Neural cell (in vitro differentiated cells): Measurements from ENCODE around the gene TMEM134. TPM values are rescaled to one million over a fixed set of nuclear protein-coding genes. Genes with fewer than 3 reads are reported as not detected.

Experiments used
- H2AFZ ChIP-seq: fragments of 200-600, 300-800 bp; sonication (generic), shearing (Covaris generic); 2 replicates; pipeline ENCODE4 v1.6.0; 2014; ENCODE audit warnings: low read depth, mild to moderate bottlenecking, antibody characterized with exemption, low read length, moderate library complexity
- H3F3A ChIP-seq: fragments of 200-600 bp; shearing (Covaris generic); 2 replicates; pipeline ENCODE4 v1.6.1; 2016; ENCODE audit warnings: mild to moderate bottlenecking, moderate library complexity, mixed read lengths, antibody characterized with exemption, low read length; ENCODE audit not compliant: insufficient read depth, poor library complexity, severe bottlenecking
- H3K27ac ChIP-seq: fragments of 200-600, 300-800 bp; sonication (generic), shearing (Covaris generic); 2 replicates; pipeline ENCODE4 v1.5.1; 2014; ENCODE audit warnings: mild to moderate bottlenecking, low read length, moderate library complexity
- H3K27me3 ChIP-seq: fragments of 300-800, 200-600 bp; sonication (generic), shearing (Covaris generic); 2 replicates; pipeline ENCODE4 v1.6.0; 2014; ENCODE audit warnings: mild to moderate bottlenecking, low read depth, low read length, moderate library complexity; ENCODE audit not compliant: insufficient read depth
- H3K36me3 ChIP-seq: fragments of 300-800, 200-600 bp; sonication (generic), shearing (Covaris generic); 2 replicates; pipeline ENCODE4 v1.5.1; 2014; ENCODE audit warnings: mild to moderate bottlenecking, antibody characterized with exemption, low read length, moderate library complexity; ENCODE audit not compliant: insufficient read depth
- H3K4me2 ChIP-seq: fragments of 300-800, 200-600 bp; sonication (generic), shearing (Covaris generic); 2 replicates; pipeline ENCODE4 v1.6.0; 2014; ENCODE audit warnings: mild to moderate bottlenecking, low read length
- H3K4me3 ChIP-seq: fragments of 300-800, 200-600 bp; sonication (generic), shearing (Covaris generic); 2 replicates; pipeline ENCODE4 v1.5.1; 2014; ENCODE audit warnings: mild to moderate bottlenecking, low read length, moderate library complexity
- H3K79me2 ChIP-seq: fragments of 200-600 bp; shearing (Covaris generic); replicated peaks from 2 replicates; pipeline ENCODE4 v1.6.0; 2014; ENCODE audit warnings: mild to moderate bottlenecking, low read length, moderate library complexity; ENCODE audit not compliant: insufficient read depth
- H3K9ac ChIP-seq: fragments of 300-800, 200-600 bp; sonication (generic), shearing (Covaris generic); 2 replicates; pipeline ENCODE4 v1.6.1; 2016; ENCODE audit warnings: mild to moderate bottlenecking, low read length, mixed read lengths
- H3K9me2 ChIP-seq: fragments of 200-600 bp; shearing (Covaris generic); 2 replicates; pipeline ENCODE4 v1.6.1; 2016; ENCODE audit warnings: mild to moderate bottlenecking, low read length, mixed read lengths; ENCODE audit not compliant: insufficient read depth
- H3K9me3 ChIP-seq: fragments of 200-600, 300-800 bp; sonication (generic), shearing (Covaris generic); 2 replicates; pipeline ENCODE4 v1.6.1; 2016; ENCODE audit warnings: mild to moderate bottlenecking, mixed run types, low read length, moderate library complexity, mixed read lengths
- H4K20me1 ChIP-seq: fragments of 200-600 bp; shearing (Covaris generic); 2 replicates; pipeline ENCODE4 v1.6.1; 2016; ENCODE audit warnings: mild to moderate bottlenecking, mixed run types; ENCODE audit not compliant: insufficient read depth
- CTCF ChIP-seq: fragments of 450-650 bp; IDR thresholded peaks from 2 replicates; pipeline ENCODE4 v1.5.1; 2014; ENCODE audit warnings: antibody characterized with exemption, mild to moderate bottlenecking, moderate library complexity; ENCODE audit not compliant: poor library complexity, severe bottlenecking
- EP300 ChIP-seq: fragments of 450-650 bp; conservative IDR thresholded peaks from 2 replicates; pipeline ENCODE4 v1.6.1; 2014; ENCODE audit warnings: antibody characterized with exemption, mild to moderate bottlenecking, moderate library complexity; ENCODE audit not compliant: poor library complexity, severe bottlenecking
- EZH2 ChIP-seq: fragments of 200-600, 300-800 bp; shearing (Covaris generic), sonication (generic); IDR thresholded peaks from 2 replicates; pipeline ENCODE4 v1.6.1; 2014; ENCODE audit warnings: antibody characterized with exemption, low read length, borderline replicate concordance, mild to moderate bottlenecking; ENCODE audit not compliant: insufficient read depth, poor library complexity, severe bottlenecking
- MXI1 ChIP-seq: fragments of 450-650 bp; conservative IDR thresholded peaks from 2 replicates; pipeline ENCODE4 v1.6.1; 2014; ENCODE audit warnings: antibody characterized with exemption, mild to moderate bottlenecking; ENCODE audit not compliant: poor library complexity, severe bottlenecking
- POLR2AphosphoS5 ChIP-seq: IDR thresholded peaks from 2 replicates; pipeline ENCODE4 v1.6.1; 2012
- RAD21 ChIP-seq: fragments of 450-650 bp; conservative IDR thresholded peaks from 2 replicates; pipeline ENCODE4 v1.6.1; 2014; ENCODE audit warnings: antibody characterized with exemption, mild to moderate bottlenecking, moderate library complexity
- REST ChIP-seq: IDR thresholded peaks from 2 replicates; pipeline ENCODE4 v1.6.1; 2012; ENCODE audit warnings: borderline replicate concordance
- SMC3 ChIP-seq: fragments of 450-650 bp; conservative IDR thresholded peaks from 2 replicates; pipeline ENCODE4 v1.6.1; 2014; ENCODE audit warnings: antibody characterized with exemption, mild to moderate bottlenecking, moderate library complexity; ENCODE audit not compliant: poor library complexity
- TAF1 ChIP-seq: IDR thresholded peaks from 2 replicates; pipeline ENCODE4 v1.6.1; 2012; ENCODE audit warnings: low read depth
- polyA plus RNA-seq: library from polyadenylated mRNA; depleted of rRNA; stranded (reverse); fragments of >200 nt; gene quantifications from 2 replicates; pipeline ENCODE4 v1.2.3, GENCODE V29; 2014

The TMEM134 gene
- polyA plus RNA-seq, 1 donor from 2014 or later = 50.3 TPM

- no peaks in the 10 kb centered on the region for H3K27me3 ChIP-seq
These were observed 17.4 kb downstream of the TMEM134 start for GRCh38 chr11:67451658-67451976.

GRCh38 chr11:67450796-67451657, 18.0 kb downstream of the TMEM134 start:
- Histone ChIP-seq H3K27ac (no peak overlapping the region), H3K4me3 (no peak overlapping the region), H3K27me3 (no peaks in the 10 kb centered on the region), H3K4me2 (no peak overlapping the region), H2AFZ (no peak overlapping the region), H3K9me3 (no peaks in the 10 kb centered on the region), H3K9ac (no peak overlapping the region), H3K9me2 (no peaks in the 10 kb centered on the region), H3K36me3 (no peaks in the 10 kb centered on the region), H3F3A (no peaks in the 10 kb centered on the region), H4K20me1 (no peaks in the 10 kb centered on the region), H3K79me2 (no peaks in the 10 kb centered on the region)
- no peak for TF ChIP-seq POLR2AphosphoS5
- TF ChIP-seq RAD21 = no peak
- no peak for TF ChIP-seq SMC3

More at GRCh38 chr11:67451658-67451976, 17.4 kb downstream of the TMEM134 start:
- Histone ChIP-seq H3F3A (no peaks in the 10 kb centered on the region), H3K4me3 (no peak overlapping the region), H3K36me3 (no peaks in the 10 kb centered on the region), H3K9me2 (no peaks in the 10 kb centered on the region), H3K4me2 (no peak overlapping the region), H3K9ac (no peak overlapping the region), H3K79me2 (no peaks in the 10 kb centered on the region), H3K27ac (no peak overlapping the region), H3K9me3 (no peaks in the 10 kb centered on the region), H4K20me1 (no peaks in the 10 kb centered on the region), H2AFZ (no peak overlapping the region)
- TF ChIP-seq REST (no peak), EZH2 (no peak), EP300 (no peak), SMC3 (no peak), POLR2AphosphoS5 (no peak), TAF1 (no peak), RAD21 (no peak), CTCF (no peak), MXI1 (no peak)
